Measurements from ENCODE around the gene SPEG. TPM values are rescaled to one million over a fixed set of nuclear protein-coding genes. Genes with fewer than 3 reads are reported as not detected.

The SPEG gene
- total and polyA plus RNA-seq, 2 experiments from 2014 or later = 12.6 to 32.4 TPM

GRCh38 chr2:219484343-219485200, 49.9 kb downstream of the SPEG start (continued):
- no peak for TF ChIP-seq EZH2 (IDR thresholded peaks at IDR 0.05; ENCODE audit: low read depth, unreplicated experiment)

DNA sequence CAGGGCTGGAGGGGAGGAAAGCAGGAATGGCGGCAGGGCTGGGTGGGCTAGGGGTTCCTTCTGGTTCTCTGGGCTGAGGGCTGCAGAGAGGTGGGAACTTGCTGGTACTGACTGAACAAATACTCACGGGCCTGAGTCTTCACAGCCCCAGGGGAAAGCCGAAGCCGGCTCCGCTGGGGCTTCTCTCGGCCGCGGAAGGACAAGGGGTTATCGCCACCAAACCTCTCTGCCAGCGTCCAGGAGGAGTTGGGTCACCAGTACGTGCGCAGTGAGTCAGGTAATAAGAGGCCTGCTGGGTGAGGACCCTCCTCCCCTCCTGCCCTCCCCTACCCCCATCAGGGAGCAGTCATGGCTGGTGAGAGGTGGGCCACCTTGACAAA, 50.5 kb downstream of the SPEG start:
- Histone ChIP-seq H3K27me3 (ENCODE audit: insufficient read depth) (peaks cover 54% of the 10 kb centered on the region), H3K4me2 (peak overlapping the region; percentile 88), H3K36me3 (ENCODE audit: insufficient read depth) (no peaks in the 10 kb centered on the region), H3F3A (replicated peaks; ENCODE audit: low read depth) (0 out of 2 replicates have a peak, but pooled peaks cover 9% of the 10 kb centered on the region), H3K27ac (ENCODE audit: low read depth) (no peak overlapping the region), H3K4me3 (peak overlapping the region; percentile 60), H3K9me2 (ENCODE audit: insufficient read depth) (no peaks in the 10 kb centered on the region), H3K4me1 (ENCODE audit: insufficient read depth) (peaks cover 33% of the 10 kb centered on the region), H2AFZ (no peak overlapping the region), H3K79me2 (replicated peaks; ENCODE audit: insufficient read depth) (no peaks in the 10 kb centered on the region), H4K20me1 (replicated peaks; ENCODE audit: insufficient read depth) (no peaks in the 10 kb centered on the region)
- peak overlapping the region; percentile 57 for H3K4me3 Mint-ChIP-seq
- H3K27ac Mint-ChIP-seq = no peak overlapping the region
- H3K36me3 Mint-ChIP-seq (ENCODE audit: low read depth) = peaks cover 8% of the 10 kb centered on the region; the same call in 1 of the 3 replicates
- H3K9me3 Mint-ChIP-seq = no peaks in the 10 kb centered on the region
- TF ChIP-seq EZH2 (IDR thresholded peaks at IDR 0.05; ENCODE audit: low read depth, unreplicated experiment) (peak; percentile 45), CTCF (conservative IDR thresholded peaks at IDR 0.05; ENCODE audit: low read depth in 2 of 2) (no peak)
- no peak for DNase-seq (ENCODE audit: low spot score)
- peaks cover 35% of the 10 kb centered on the region for H3K27me3 Mint-ChIP-seq (ENCODE audit: insufficient read depth, low read depth, poor library complexity)
- no peak for ATAC-seq
- H3K4me1 Mint-ChIP-seq = peaks cover 39% of the 10 kb centered on the region

GRCh38 chr2:219486380-219486959, 51.8 kb downstream of the SPEG start:
- H3K9me2 ChIP-seq (ENCODE audit: insufficient read depth) = no peaks in the 10 kb centered on the region
- peak; percentile 35 for ATAC-seq
- H3K27ac Mint-ChIP-seq = no peak overlapping the region

More at GRCh38 chr2:219486380-219486959, 51.8 kb downstream of the SPEG start:
- peaks cover 39% of the 10 kb centered on the region for H3K4me1 Mint-ChIP-seq
- H3K27ac ChIP-seq (ENCODE audit: low read depth) = no peak overlapping the region
- DNase-seq (ENCODE audit: low spot score) = peak; percentile 80
- H3K4me3 ChIP-seq = peak overlapping the region; percentile 39; the same call in 1 of the 2 replicates
- no peaks in the 10 kb centered on the region for H3K36me3 ChIP-seq (ENCODE audit: insufficient read depth)
- TF ChIP-seq, protein P1, sequence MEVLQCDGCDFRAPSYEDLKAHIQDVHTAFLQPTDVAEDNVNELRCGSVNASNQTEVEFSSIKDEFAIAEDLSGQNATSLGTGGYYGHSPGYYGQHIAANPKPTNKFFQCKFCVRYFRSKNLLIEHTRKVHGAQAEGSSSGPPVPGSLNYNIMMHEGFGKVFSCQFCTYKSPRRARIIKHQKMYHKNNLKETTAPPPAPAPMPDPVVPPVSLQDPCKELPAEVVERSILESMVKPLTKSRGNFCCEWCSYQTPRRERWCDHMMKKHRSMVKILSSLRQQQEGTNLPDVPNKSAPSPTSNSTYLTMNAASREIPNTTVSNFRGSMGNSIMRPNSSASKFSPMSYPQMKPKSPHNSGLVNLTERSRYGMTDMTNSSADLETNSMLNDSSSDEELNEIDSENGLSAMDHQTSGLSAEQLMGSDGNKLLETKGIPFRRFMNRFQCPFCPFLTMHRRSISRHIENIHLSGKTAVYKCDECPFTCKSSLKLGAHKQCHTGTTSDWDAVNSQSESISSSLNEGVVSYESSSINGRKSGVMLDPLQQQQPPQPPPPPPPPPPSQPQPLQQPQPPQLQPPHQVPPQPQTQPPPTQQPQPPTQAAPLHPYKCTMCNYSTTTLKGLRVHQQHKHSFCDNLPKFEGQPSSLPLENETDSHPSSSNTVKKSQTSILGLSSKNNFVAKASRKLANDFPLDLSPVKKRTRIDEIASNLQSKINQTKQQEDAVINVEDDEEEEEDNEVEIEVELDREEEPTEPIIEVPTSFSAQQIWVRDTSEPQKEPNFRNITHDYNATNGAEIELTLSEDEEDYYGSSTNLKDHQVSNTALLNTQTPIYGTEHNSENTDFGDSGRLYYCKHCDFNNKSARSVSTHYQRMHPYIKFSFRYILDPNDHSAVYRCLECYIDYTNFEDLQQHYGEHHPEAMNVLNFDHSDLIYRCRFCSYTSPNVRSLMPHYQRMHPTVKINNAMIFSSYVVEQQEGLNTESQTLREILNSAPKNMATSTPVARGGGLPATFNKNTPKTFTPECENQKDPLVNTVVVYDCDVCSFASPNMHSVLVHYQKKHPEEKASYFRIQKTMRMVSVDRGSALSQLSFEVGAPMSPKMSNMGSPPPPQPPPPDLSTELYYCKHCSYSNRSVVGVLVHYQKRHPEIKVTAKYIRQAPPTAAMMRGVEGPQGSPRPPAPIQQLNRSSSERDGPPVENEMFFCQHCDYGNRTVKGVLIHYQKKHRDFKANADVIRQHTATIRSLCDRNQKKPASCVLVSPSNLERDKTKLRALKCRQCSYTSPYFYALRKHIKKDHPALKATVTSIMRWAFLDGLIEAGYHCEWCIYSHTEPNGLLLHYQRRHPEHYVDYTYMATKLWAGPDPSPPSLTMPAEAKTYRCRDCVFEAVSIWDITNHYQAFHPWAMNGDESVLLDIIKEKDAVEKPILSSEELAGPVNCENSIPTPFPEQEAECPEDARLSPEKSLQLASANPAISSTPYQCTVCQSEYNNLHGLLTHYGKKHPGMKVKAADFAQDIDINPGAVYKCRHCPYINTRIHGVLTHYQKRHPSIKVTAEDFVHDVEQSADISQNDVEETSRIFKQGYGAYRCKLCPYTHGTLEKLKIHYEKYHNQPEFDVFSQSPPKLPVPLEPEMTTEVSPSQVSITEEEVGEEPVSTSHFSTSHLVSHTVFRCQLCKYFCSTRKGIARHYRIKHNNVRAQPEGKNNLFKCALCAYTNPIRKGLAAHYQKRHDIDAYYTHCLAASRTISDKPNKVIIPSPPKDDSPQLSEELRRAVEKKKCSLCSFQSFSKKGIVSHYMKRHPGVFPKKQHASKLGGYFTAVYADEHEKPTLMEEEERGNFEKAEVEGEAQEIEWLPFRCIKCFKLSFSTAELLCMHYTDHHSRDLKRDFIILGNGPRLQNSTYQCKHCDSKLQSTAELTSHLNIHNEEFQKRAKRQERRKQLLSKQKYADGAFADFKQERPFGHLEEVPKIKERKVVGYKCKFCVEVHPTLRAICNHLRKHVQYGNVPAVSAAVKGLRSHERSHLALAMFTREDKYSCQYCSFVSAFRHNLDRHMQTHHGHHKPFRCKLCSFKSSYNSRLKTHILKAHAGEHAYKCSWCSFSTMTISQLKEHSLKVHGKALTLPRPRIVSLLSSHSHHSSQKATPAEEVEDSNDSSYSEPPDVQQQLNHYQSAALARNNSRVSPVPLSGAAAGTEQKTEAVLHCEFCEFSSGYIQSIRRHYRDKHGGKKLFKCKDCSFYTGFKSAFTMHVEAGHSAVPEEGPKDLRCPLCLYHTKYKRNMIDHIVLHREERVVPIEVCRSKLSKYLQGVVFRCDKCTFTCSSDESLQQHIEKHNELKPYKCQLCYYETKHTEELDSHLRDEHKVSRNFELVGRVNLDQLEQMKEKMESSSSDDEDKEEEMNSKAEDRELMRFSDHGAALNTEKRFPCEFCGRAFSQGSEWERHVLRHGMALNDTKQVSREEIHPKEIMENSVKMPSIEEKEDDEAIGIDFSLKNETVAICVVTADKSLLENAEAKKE (CRISPR knock-in tag; IDR thresholded peaks at IDR 0.05) = no peak
- 0 out of 2 replicates have a peak, but pooled peaks have one; percentile 11 for TF ChIP-seq CREB1 (CRISPR knock-in tag; IDR thresholded peaks at IDR 0.05; ENCODE audit: low read depth)
- peak overlapping the region; percentile 42; the same call in 1 of the 3 replicates for H3K4me3 Mint-ChIP-seq
- peaks cover 35% of the 10 kb centered on the region for H3K27me3 Mint-ChIP-seq (ENCODE audit: insufficient read depth, low read depth, poor library complexity)
- H3K4me1 ChIP-seq (ENCODE audit: insufficient read depth) = peaks cover 33% of the 10 kb centered on the region
- peak overlapping the region; percentile 72 for H3K4me2 ChIP-seq
- peaks cover 59% of the 10 kb centered on the region for H3K27me3 ChIP-seq (ENCODE audit: insufficient read depth)
- H3K79me2 ChIP-seq (replicated peaks; ENCODE audit: insufficient read depth) = no peaks in the 10 kb centered on the region
- no peaks in the 10 kb centered on the region for H3K9me3 Mint-ChIP-seq
- H3F3A ChIP-seq (replicated peaks; ENCODE audit: low read depth) = 0 out of 2 replicates have a peak, but pooled peaks cover 9% of the 10 kb centered on the region
- no peak overlapping the region for H2AFZ ChIP-seq
- peaks cover 6% of the 10 kb centered on the region; the same call in 1 of the 3 replicates for H3K36me3 Mint-ChIP-seq (ENCODE audit: low read depth)
- no peaks in the 10 kb centered on the region for H4K20me1 ChIP-seq (replicated peaks; ENCODE audit: insufficient read depth)

All from GM23338 (cell line).